IMR-90 (cell line): ENCODE measurements around the gene SEC22A. TPM values are rescaled to one million over a fixed set of nuclear protein-coding genes. Genes with fewer than 3 reads are reported as not detected.

Experiments
- ATAC-seq: fragments of 200-7000 bp; cut with Tn5 transposase; 2 replicates; pipeline ENCODE4 v1.9.1; 2020; ENCODE audit warnings: low read depth, mild to moderate bottlenecking, moderate library complexity
- BruUV-seq: library from RNA; stranded (reverse); fragments of 400-500 nt; replicated peaks from 2 replicates; lab custom pipeline; 2021; lab: Mats Ljungman, UMichigan
- CTCF ChIA-PET: fragments of 300-600 bp; formaldehyde crosslinking; extraction: SDS; loops from one replicate; lab custom pipeline; 2021; ENCODE audit warnings: antibody characterized with exemption; lab: Yijun Ruan, JAX
- POLR2A ChIA-PET: fragments of 300-600 bp; sonication (Branson Sonifier 250); formaldehyde crosslinking; loops from one replicate; lab custom pipeline; 2022; ENCODE audit warnings: antibody characterized with exemption; ENCODE audit not compliant: unreplicated experiment; lab: Charles Lee
- DNase-seq: peaks from one replicate; pipeline ENCODE4 v3.0.0; 2013
- H2AFZ ChIP-seq: replicated peaks from 2 replicates; pipeline ENCODE3; 2013; ENCODE audit warnings: low read length, mild to moderate bottlenecking; ENCODE audit not compliant: poor library complexity
- H2AK5ac ChIP-seq: 2 replicates; pipeline ENCODE4 v1.6.1; 2013; ENCODE audit warnings: low read depth, low read length, inconsistent platforms
- H2AK9ac ChIP-seq: replicated peaks from 2 replicates; pipeline ENCODE3; 2013; ENCODE audit warnings: mild to moderate bottlenecking, low read depth, low read length, moderate library complexity; ENCODE audit not compliant: poor library complexity
- H2BK120ac ChIP-seq: 2 replicates; pipeline ENCODE4 v1.6.1; 2013; ENCODE audit warnings: low read depth, low read length, inconsistent platforms
- H2BK15ac ChIP-seq: 3 replicates; pipeline ENCODE4 v1.6.1; 2013; ENCODE audit warnings: low read depth, low read length, inconsistent platforms
- H2BK20ac ChIP-seq: 2 replicates; pipeline ENCODE4 v1.6.1; 2013; ENCODE audit warnings: low read depth, mild to moderate bottlenecking, inconsistent platforms, low read length, moderate library complexity
- H2BK5ac ChIP-seq: 2 replicates; pipeline ENCODE4 v1.6.1; 2013; ENCODE audit warnings: mild to moderate bottlenecking, low read depth, low read length, inconsistent platforms; ENCODE audit not compliant: poor library complexity, severe bottlenecking
- H3K14ac ChIP-seq: replicated peaks from 2 replicates; pipeline ENCODE4 v1.6.1; 2013; ENCODE audit warnings: low read depth, low read length, inconsistent platforms
- H3K18ac ChIP-seq: 2 replicates; pipeline ENCODE4 v1.6.1; 2013; ENCODE audit warnings: low read depth, low read length, control low read depth
- H3K23ac ChIP-seq: 2 replicates; pipeline ENCODE4 v1.6.1; 2013; ENCODE audit warnings: low read depth, low read length, inconsistent platforms
- H3K27ac ChIP-seq: 2 replicates; pipeline ENCODE4 v1.5.1; 2013; ENCODE audit warnings: mild to moderate bottlenecking, control low read depth, low read length; ENCODE audit not compliant: insufficient read depth
- H3K27me3 ChIP-seq: 2 replicates; pipeline ENCODE4 v1.6.1; 2013; ENCODE audit warnings: low read length; ENCODE audit not compliant: control insufficient read depth, insufficient read depth
- H3K36me3 ChIP-seq: 2 replicates; pipeline ENCODE4 v1.6.1; 2013; ENCODE audit warnings: low read length, mixed read lengths; ENCODE audit not compliant: control insufficient read depth, insufficient read depth
- H3K4ac ChIP-seq: 2 replicates; pipeline ENCODE4 v1.6.1; 2013; ENCODE audit warnings: low read depth, low read length, inconsistent platforms
- H3K4me1 ChIP-seq: 2 replicates; pipeline ENCODE4 v1.6.1; 2013; ENCODE audit warnings: low read length, mixed read lengths; ENCODE audit not compliant: control insufficient read depth, insufficient read depth
- H3K4me2 ChIP-seq: 2 replicates; pipeline ENCODE4 v1.6.1; 2013; ENCODE audit warnings: low read depth, mild to moderate bottlenecking, control low read depth, low read length, moderate library complexity
- H3K4me3 ChIP-seq: 2 replicates; pipeline ENCODE4 v1.5.1; 2013; ENCODE audit warnings: low read depth, mild to moderate bottlenecking, control low read depth, low read length, moderate library complexity; ENCODE audit not compliant: insufficient read depth
- H3K56ac ChIP-seq: 2 replicates; pipeline ENCODE4 v1.6.1; 2013; ENCODE audit warnings: low read length, inconsistent platforms; ENCODE audit not compliant: insufficient read depth; ENCODE audit errors: extremely low read depth
- H3K79me1 ChIP-seq, 2 experiments: 2 replicates each; pipeline ENCODE4 v1.6.1; 2013; ENCODE audit warnings: low read length in 2 of 2, inconsistent platforms in 1 of 2, low read depth in 1 of 2
- H3K9ac ChIP-seq: 2 replicates; pipeline ENCODE4 v1.6.1; 2013; ENCODE audit warnings: low read depth, low read length, control low read depth
- H3K9me1 ChIP-seq: 2 replicates; pipeline ENCODE4 v1.6.1; 2013; ENCODE audit warnings: low read length, inconsistent platforms; ENCODE audit not compliant: insufficient read depth
- H3K9me3 ChIP-seq: 2 replicates; pipeline ENCODE4 v1.6.1; 2013; ENCODE audit warnings: low read length; ENCODE audit not compliant: control insufficient read depth, insufficient read depth
- H4K20me1 ChIP-seq: 2 replicates; pipeline ENCODE4 v1.6.1; 2013; ENCODE audit warnings: low read length, inconsistent platforms; ENCODE audit not compliant: insufficient read depth
- H4K5ac ChIP-seq: 2 replicates; pipeline ENCODE4 v1.6.1; 2013; ENCODE audit warnings: mild to moderate bottlenecking, low read depth, low read length, control low read depth
- H4K8ac ChIP-seq, 2 experiments: 2 replicates each; pipeline ENCODE4 v1.6.1; 2013; ENCODE audit warnings: low read depth in 2 of 2, low read length in 2 of 2, control low read depth in 1 of 2, inconsistent platforms in 1 of 2
- H4K91ac ChIP-seq: 2 replicates; pipeline ENCODE4 v1.6.1; 2013; ENCODE audit warnings: low read depth, low read length, inconsistent platforms; ENCODE audit not compliant: insufficient read depth
- CEBPB ChIP-seq: IDR thresholded peaks from 2 replicates; pipeline ENCODE4 v1.6.1; 2012; ENCODE audit warnings: low read depth, low read length, improper control_type of control experiment
- MAFK ChIP-seq: IDR thresholded peaks from 2 replicates; pipeline ENCODE4 v1.6.1; 2012; ENCODE audit warnings: low read depth, low read length, improper control_type of control experiment
- MAZ ChIP-seq: IDR thresholded peaks from 2 replicates; pipeline ENCODE4 v1.6.1; 2012; ENCODE audit warnings: low read depth, mild to moderate bottlenecking, low read length, improper control_type of control experiment, moderate library complexity, borderline replicate concordance
- MXI1 ChIP-seq: IDR thresholded peaks from 2 replicates; pipeline ENCODE4 v1.6.1; 2012; ENCODE audit warnings: low read depth, mild to moderate bottlenecking, low read length, moderate library complexity, borderline replicate concordance
- WGBS, 2 experiments: methylation state at CpG; one replicate each; pipeline versions ENCODE4 v1.1.5 to v1.1.7; 2013; ENCODE audit warnings: missing lambda C conversion rate in 2 of 2; ENCODE audit not compliant: insufficient read length in 1 of 2; ENCODE audit errors: extremely low coverage in 2 of 2; 5-methylcytosine and 5-hydroxymethylcytosine counted together
- dilution Hi-C: fragments of 300-500 bp; cut with HindIII; formaldehyde crosslinking; loops from one replicate; pipeline ENCODE4 v1.14.3; 2018; ENCODE audit warnings: low sequenced_read_pairs; ENCODE audit not compliant: unreplicated experiment
- in situ Hi-C: fragments of 300-500 bp; cut with MboI; formaldehyde crosslinking; loops from 3 replicates; pipeline ENCODE4 v1.14.3; 2019; ENCODE audit warnings: low sequenced_read_pairs, inconsistent platforms, mixed read lengths
- intact Hi-C: fragments of 100-400 bp; cut with micrococcal nuclease; formaldehyde crosslinking; loops from 2 replicates; pipeline ENCODE4 v1.10.0; 2022
- polyA plus RNA-seq, 3 experiments: library from polyadenylated mRNA; depleted of rRNA; stranded (reverse); fragments of >200 nt; gene quantifications; 2 replicates each; pipeline ENCODE4 v1.2.3, GENCODE V29; 2012; ENCODE audit warnings: low replicate concordance in 1 of 3
- total RNA-seq: library from RNA; depleted of rRNA; stranded (reverse); fragments of >200 nt; gene quantifications from 2 replicates; pipeline ENCODE4 v1.2.3, GENCODE V29; 2012
- TF ChIP-seq, protein P1 (sequence below): fragments of 150-350 bp; IDR thresholded peaks from 2 replicates; pipeline ENCODE4 v1.6.1; 2016; ENCODE audit warnings: low read depth, mild to moderate bottlenecking, low read length, moderate library complexity, borderline replicate concordance
- TF ChIP-seq, protein P2 (sequence below): fragments of 150-350 bp; IDR thresholded peaks from 2 replicates; pipeline ENCODE4 v1.6.1; 2017; ENCODE audit warnings: mild to moderate bottlenecking, antibody characterized with exemption, low read length, low read depth

Gene SEC22A
- total and polyA plus RNA-seq, 2 of the 4 experiments (the other 2 are of a cell fraction), result 17.5 to 36.0 TPM

DNA sequence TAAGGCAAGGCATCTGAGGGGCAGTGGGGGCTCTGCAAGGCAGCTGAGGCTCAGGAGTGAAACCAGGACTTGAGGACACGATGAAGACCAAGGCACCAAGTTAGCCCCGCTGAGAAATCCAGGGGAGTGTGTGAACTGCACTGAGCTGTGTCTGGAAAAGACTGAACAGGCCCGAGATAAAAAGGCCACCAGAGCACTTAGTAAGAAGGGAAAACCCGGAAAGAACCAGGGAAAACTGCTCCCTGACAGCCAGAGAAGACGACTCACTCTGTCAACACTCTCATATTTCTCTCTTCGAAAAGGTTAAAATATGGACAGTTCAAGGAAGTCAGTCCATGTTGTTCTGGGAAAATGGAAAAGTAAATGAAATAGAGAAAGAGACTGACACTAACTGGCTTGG, 109.0 kb downstream of the SEC22A start:
- Histone ChIP-seq H3K18ac (no peak overlapping the region), H4K91ac (no peak overlapping the region), H3K79me1 (no peaks in the 10 kb centered on the region), H2AFZ (no peak overlapping the region), H3K4me2 (no peak overlapping the region), H3K4ac (no peak overlapping the region), H3K23ac (no peak overlapping the region), H2AK9ac (no peak overlapping the region), H4K20me1 (no peaks in the 10 kb centered on the region), H2BK120ac (no peak overlapping the region), H2BK5ac (no peak overlapping the region), H3K14ac (no peak overlapping the region), H3K4me3 (no peak overlapping the region), H3K9me3 (no peaks in the 10 kb centered on the region; the same call in 1 of the 2 replicates), H2AK5ac (no peak overlapping the region), H3K4me1 (no peaks in the 10 kb centered on the region; the same call in 1 of the 2 replicates), H3K27ac (no peak overlapping the region), H3K56ac (no peak overlapping the region), H3K36me3 (no peaks in the 10 kb centered on the region), H2BK20ac (no peak overlapping the region), H3K9ac (no peak overlapping the region), H4K5ac (no peak overlapping the region), H2BK15ac (no peak overlapping the region), H3K27me3 (peaks cover 43% of the 10 kb centered on the region), H3K9me1 (no peaks in the 10 kb centered on the region), H4K8ac (no peak overlapping the region)
- ATAC-seq (no peak; the same call in 1 of the 2 replicates), DNase-seq (peak; percentile 31)
- no TSS peak for BruUV-seq
- dilution Hi-C loops (no loop called here), intact Hi-C loops (no loop called here), in situ Hi-C loops (no loop called here)
- CTCF ChIA-PET, result no interaction called here
- TF ChIP-seq MXI1 (no peak), CEBPB (no peak), MAZ (no peak), MAFK (no peak)
- TF ChIP-seq, protein P1, sequence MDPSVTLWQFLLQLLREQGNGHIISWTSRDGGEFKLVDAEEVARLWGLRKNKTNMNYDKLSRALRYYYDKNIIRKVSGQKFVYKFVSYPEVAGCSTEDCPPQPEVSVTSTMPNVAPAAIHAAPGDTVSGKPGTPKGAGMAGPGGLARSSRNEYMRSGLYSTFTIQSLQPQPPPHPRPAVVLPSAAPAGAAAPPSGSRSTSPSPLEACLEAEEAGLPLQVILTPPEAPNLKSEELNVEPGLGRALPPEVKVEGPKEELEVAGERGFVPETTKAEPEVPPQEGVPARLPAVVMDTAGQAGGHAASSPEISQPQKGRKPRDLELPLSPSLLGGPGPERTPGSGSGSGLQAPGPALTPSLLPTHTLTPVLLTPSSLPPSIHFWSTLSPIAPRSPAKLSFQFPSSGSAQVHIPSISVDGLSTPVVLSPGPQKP, result no peak
- TF ChIP-seq, protein P2, sequence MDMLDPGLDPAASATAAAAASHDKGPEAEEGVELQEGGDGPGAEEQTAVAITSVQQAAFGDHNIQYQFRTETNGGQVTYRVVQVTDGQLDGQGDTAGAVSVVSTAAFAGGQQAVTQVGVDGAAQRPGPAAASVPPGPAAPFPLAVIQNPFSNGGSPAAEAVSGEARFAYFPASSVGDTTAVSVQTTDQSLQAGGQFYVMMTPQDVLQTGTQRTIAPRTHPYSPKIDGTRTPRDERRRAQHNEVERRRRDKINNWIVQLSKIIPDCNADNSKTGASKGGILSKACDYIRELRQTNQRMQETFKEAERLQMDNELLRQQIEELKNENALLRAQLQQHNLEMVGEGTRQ, result no peak
- POLR2A ChIA-PET, result no interaction called here
- WGBS, 2 experiments, result 54% methylated on average over 3 of the region's 6 CpGs; no CpG with 5 or more reads in 1 of the 2 experiments
